GM08714 (cell line): ENCODE results near the gene DYNLL1.
A peak's percentile ranks its signal among the peaks of the same experiment; 100 is the strongest.
"Not testable (repeated sequence)": the region's sequence is repeated elsewhere in the genome, so short reads cannot be mapped to it uniquely, and the experiment has no call there.

ENCODE experiments used
- H3K4me3 ChIP-seq: fragments of 200-500 bp; sonication (Bioruptor generic); 2 replicates; pipeline ENCODE4 v1.5.1; 2014; ENCODE audit warnings: mild to moderate bottlenecking, low read length, inconsistent platforms
- ZNF274 ChIP-seq: IDR thresholded peaks from 2 replicates; pipeline ENCODE4 v1.6.1; 2012; ENCODE audit warnings: mild to moderate bottlenecking, low read depth, low read length

The DYNLL1 gene

DNA sequence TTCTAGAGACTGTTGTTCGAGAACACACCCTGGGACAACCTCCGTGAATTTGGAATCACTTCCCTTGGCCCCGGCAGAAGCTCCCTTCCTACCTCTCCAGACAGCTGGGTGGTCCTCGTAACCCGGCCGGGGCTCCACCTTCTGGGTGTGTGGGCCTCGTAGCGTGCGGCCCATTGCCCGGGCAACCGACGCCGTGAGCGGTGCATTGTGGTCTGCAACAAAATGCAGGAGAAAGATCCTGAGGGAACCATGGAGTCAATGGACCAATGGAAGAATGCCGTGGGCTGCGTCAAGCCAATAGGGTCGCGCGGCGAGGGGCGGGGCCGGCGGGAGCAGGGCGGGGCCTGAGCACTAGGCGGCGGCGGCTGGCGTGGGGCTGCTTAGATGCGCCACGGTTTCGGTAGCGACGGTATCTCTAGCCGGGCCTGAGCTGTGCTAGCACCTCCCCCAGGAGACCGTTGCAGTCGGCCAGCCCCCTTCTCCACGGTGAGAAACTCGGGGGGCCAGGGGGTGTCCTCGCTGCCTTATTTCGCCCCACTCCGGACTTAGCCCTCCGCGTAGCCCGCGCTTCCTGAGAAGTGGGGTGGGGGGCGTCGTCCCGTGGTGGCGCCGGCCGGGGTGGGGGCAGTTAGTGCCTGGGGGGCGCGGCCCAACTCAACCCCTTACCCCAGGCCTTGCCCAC is at the start of gene DYNLL1:
Gene DYNLL1 (plus strand): TSS at position 383 of the 682 bp plus-strand sequence. CDS start 309 bp downstream, outside the sequence.
- TF ChIP-seq ZNF274: no peak
- H3K4me3 ChIP-seq: peak within 1 kb of the TSS; percentile 94

DNA sequence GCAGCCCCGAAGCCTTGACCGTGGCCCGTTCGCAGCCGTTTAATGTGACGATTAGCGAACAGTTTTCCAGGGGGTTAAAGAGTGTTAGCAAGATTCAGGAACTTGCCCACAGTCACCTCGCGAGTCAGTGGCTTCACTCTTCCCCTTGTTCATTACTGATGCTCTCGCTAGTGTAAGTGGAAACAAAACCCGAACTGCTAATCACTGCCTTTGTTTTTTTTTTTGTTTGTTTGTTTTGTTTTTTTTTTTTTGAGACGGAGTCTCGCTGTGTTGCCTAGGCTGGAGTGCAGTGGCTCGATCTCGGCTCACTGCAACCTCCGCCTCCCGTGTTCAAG is 49.1 kb upstream of the DYNLL1 start:
- peak overlapping the region; percentile 92 for H3K4me3 ChIP-seq

DNA sequence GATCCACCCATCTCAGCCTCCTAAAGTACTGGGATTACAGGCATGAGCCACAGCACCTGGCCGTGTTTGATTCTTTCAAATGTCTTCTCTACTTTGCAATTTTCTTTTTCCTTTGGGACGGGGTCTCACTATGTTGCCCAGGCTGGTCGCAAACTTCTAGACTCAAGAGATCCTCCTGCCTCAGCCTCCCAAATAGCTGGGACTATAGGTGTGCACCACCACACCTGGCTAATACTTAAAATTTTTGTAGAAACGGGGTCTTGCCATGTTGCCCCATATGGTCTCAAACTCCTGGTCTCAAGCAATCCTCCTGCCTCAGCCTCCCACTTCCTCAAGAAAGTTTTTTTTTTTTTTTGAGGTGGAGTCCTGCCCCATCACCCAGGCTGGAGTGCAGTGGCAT is 47.9 kb upstream of the DYNLL1 start:
- no peak for TF ChIP-seq ZNF274
- H3K4me3 ChIP-seq: no peak overlapping the region

DNA sequence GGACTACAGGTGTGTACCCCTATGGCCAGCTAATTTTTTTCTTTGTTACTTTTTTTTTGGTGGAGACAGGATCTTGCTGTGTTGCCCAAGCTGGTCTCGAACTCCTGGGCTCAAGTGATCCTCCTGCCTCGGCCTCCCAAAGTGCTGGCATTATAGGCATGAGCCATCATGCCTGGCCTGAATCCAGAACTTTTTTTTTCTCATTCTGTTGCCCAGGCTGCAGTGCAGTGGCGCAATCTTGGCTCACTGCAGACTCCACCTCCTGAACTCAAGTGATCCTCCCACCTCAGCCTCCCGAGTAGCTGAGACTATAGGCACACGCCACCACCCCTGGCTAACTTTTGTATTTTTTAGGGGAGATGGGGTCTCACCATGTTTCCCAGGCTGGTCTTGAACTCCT is 43.4 kb upstream of the DYNLL1 start:
- H3K4me3 ChIP-seq: not testable (repeated sequence)

DNA sequence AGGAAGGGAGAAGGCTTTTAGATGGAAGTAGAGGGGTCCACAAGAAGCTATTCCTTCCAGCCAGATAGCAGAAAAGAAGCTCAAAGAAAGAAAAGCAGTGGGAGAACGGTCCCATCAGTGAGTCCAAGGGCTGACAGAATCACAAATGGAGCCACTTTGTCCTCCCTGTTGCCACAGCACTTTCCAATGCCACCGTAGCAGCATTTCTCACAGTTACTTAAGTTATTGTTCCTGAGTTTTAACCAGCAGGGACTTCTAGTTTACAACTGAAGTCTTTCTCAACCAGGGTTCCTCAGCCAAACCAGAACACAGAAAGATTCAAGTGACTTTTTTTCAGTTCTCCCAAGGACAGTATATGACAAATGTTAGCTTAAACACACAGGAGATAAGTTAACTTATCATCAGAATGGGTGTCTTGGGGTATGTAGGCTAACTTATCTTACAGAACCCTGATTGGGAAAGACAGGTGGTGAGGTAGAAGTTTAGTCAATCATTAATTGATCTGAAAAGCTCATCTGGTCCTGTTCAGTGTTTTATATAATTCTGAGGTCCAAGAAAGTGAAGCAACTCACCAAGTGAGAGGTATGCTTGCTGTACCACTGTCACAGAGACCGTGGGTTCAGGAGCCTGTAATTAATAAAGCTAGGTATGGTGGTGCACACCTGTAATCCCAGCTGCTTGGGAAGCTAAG is 42.7 kb upstream of the DYNLL1 start:
- TF ChIP-seq ZNF274: no peak
- no peak overlapping the region for H3K4me3 ChIP-seq

DNA sequence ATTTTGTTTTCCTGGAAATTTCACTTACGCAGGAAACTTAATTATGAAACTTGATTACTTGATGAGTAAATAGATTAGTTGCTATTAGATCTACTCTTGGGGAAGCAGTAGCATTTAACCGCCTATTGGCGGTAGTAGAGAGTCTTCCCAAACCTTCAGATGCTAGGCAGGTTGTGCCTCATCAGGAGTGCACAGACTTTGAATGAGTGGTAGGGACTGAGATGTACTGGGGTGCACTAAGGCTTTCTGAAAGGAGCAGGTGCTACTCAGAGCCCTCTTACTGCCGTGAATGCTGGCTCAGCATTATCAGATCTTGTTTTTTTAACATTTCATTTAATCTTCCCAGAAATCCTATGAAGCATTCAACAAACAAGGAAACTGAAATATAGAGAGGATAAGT is 41.9 kb upstream of the DYNLL1 start:
- H3K4me3 ChIP-seq: no peak overlapping the region
- no peak for TF ChIP-seq ZNF274

DNA sequence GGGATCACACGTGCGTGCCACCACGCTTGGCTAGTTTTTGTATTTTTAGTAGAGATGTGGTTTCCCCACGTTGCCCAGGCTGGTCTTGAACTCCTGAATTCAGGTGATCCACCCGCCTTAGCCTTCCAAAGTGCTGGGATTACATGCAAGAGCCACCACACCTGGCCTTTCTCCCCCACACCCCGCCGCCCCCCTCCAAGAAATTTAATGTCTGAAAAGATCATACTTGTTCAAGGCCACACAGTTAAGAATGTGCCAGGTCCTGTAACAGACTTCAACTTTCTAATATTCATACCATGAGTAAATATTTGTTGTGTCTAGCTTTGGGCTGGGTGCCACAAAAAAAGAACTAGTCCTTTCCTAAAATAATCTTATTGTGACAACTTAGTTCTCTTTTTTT is 40.6 kb upstream of the DYNLL1 start:
- no peak overlapping the region for H3K4me3 ChIP-seq
- TF ChIP-seq ZNF274: no peak

DNA sequence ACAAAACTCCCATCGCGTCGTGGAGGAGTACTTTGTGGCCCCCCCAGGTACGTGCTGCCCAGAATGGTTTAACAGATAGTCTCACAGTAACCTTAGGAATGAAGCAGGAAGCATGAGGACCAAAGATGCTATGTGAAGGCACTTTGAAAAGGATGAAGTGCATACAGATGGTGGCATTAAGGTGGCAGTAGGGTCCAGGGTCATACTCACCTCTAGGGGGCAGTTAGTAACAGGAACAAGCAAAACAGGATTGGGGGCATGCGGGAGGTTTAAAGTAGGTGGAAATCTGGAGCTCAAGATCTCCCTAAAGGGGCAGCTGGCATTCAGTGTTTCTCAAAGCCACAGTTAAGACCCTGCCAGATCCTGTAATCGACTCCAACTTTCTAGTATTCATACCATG is 38.8 kb upstream of the DYNLL1 start:
- no peak for TF ChIP-seq ZNF274
- no peak overlapping the region for H3K4me3 ChIP-seq

DNA sequence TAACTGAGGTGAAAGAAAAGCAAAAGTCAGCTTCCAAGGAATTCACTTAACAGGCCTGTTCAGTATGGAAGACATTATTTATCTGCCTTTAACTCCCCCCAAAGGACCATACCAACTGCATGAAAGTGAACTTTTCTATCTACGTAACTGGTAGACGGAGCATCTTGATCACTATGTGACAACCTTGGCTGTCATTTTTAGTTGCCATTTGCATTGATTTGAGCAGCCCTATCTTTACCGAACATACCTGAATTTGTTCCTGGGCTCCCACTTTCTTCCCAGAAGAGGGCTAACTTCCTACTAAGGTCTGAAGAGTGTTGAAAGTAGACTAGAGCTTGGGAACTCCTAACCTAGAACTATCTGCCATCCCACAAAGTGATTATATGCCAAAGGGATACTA is 35.8 kb upstream of the DYNLL1 start:
- no peak for TF ChIP-seq ZNF274
- no peak overlapping the region for H3K4me3 ChIP-seq

DNA sequence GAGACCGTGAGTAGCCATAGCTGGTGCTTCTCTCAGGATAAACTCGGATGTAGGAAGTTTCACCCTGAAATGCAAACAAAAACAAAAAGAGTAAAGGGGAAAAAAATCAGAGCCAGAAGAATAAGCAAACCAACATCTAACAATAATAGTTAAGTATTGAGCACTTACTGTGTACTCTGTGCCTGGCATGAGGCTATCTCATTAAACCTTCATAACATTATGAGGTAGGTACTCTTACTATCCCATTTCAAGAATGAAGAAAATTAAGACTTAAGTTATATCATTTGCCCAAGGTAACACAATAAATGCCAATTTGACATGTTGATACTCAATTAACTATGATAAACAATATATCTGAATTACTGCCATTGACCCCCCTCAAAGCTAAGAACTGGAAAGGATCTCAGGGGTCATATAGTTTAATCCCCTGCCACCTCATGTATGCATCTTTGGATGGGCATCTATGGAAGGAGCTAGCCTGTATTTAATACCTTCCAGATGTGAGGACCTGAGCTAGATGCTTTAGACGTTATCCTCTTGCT is 33.7 kb upstream of the DYNLL1 start:
- no peak for TF ChIP-seq ZNF274
- H3K4me3 ChIP-seq: no peak overlapping the region

DNA sequence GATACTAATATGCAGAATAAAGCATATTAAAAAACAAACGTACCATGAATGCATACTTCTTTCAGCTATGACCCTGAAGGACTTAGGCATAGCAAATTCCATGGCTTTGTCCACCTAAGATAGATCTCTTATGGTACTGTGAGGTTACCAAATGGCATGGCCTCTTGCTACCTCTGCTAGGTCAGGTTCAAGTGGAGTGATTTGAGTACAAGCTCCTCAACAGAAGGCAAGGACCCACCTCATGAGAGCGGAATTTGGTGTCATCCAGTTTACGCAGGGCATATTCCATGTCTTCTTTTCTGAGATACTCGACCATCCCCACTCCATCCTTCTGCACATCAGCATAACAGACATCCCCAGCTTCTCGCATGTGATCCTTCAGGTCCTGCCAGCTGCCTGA is 32.2 kb upstream of the DYNLL1 start:
- TF ChIP-seq ZNF274: no peak
- H3K4me3 ChIP-seq: no peak overlapping the region

DNA sequence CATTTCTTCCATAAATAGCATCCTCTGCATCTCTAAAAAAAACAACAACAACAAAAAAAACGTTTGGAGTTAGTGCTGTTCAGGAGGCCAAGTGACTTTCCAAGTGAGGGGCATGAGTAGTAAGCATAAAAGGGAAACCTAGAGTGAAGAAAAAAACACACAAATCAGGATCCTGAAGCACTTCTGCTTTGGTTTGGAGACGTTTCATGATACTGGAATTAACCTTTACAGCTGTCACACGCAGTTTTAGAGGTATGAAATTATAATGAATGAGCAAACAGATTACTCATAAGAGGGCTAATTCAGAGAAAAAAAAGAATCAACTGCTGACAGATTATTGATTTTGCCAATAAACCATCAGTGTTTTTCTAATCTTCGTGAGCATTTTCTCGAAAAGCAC is 30.2 kb upstream of the DYNLL1 start:
- H3K4me3 ChIP-seq: no peak overlapping the region
- TF ChIP-seq ZNF274: no peak

DNA sequence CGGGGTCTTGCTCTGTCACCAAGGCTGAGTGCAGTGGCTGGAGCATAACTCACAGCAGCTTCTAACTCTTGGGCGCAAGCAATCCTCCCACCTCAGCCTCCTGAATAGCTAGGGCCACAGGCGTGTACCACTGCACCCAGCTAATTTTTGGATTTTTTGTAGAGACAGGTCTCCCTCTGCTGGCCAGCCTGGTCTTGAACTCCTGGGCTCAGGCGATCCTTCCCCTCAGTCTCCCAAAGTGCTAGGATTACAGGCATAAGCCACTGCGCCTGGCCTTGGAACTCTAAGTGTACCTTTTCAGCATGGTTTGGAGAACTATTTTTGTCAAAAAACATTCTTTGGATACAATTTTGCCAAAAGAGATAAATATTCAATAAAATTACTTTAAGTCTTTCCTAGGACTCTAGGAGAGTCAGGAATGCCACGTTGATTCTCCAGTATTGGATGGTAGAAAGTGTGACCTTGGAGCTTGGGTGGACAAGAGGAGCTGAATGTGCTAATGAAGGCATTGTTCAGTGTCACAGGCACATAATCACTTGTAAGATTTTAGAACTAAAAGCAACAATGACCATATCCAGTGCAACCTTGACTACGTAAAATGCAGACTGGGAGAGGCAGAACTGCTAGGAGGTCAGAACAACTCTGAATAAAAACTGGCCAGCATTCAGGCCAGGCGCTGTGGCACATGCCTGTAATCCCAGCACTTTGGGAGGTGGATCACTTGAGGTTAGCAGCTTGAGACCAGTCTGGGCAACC is 29.2 kb upstream of the DYNLL1 start:
- no peak overlapping the region for H3K4me3 ChIP-seq
- no peak for TF ChIP-seq ZNF274

DNA sequence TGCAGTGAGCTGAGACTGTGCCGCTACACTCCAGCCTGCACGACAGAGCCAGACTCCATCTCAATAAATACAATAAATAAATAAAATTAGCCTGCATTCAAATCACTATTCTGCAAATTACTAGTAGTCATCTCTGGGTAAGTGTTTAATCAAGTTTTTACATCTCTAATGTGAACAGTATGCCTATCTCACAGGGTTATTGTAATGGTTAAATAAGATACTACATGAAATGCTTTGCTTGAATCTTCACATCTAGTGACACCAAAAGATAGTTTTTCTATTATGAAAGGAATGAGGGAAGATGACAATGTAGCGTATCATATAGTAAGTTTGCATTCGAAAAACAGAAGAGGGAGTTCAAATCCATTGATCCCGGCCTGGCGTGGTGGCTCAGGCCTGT is 28.5 kb upstream of the DYNLL1 start:
- TF ChIP-seq ZNF274: no peak
- no peak overlapping the region; the same call in 1 of the 2 replicates for H3K4me3 ChIP-seq

DNA sequence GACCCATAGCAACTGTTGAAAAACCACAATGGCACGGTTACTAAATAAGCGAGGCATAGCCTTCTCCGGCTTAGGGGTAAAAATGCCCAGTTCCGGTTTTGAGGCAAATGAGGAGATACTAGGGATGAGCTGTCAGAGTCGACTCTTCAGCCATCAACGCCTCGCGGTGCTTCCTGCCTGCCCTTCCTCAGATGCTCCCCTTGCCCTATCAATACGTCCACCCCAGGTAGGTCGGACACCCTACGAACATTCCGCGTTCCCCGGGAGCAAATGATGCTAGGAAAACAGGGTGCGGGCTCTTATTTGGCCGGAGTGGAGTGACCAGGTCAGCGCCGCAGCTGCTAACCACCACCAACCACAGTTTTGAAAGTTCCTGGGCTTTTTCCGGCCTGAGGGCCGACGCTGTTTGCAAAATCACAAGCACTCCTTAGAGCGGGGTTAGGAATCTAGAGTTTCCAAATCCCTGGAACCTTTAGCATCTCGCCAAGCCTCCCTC is 27.5 kb upstream of the DYNLL1 start:
- TF ChIP-seq ZNF274: no peak
- peak overlapping the region; percentile 77 for H3K4me3 ChIP-seq
